CD4-positive, alpha-beta T cell (primary cell): ENCODE data around the gene ZNF638. TPM values are rescaled to one million over a fixed set of nuclear protein-coding genes. Genes with fewer than 3 reads are reported as not detected.

Source experiments
- ATAC-seq: fragments of 200-7000 bp; cut with Tn5 transposase; one replicate; pipeline ENCODE4 v1.10.0; 2022; ENCODE audit warnings: mild to moderate bottlenecking; ENCODE audit not compliant: poor library complexity
- CTCF ChIA-PET: fragments of 350-600 bp; sonication (Branson Sonifier 250); formaldehyde crosslinking; loops from one replicate; lab custom pipeline; 2021; ENCODE audit warnings: antibody characterized with exemption, inconsistent platforms; lab: Charles Lee
- POLR2A ChIA-PET: fragments of 350-600 bp; sonication (Branson Sonifier 250); formaldehyde crosslinking; loops from one replicate; lab custom pipeline; 2021; ENCODE audit warnings: antibody characterized with exemption, inconsistent platforms; lab: Charles Lee
- DNase-seq, 14 experiments: peaks; one replicate each; pipeline ENCODE4 v3.0.0-alpha.2; 2013 to 2020; ENCODE audit warnings: mixed read lengths in 2 of 14
- H3K27ac ChIP-seq, 2 donors: one replicate each; pipeline versions ENCODE4 v1.5.1 to v1.7.0; 2013; ENCODE audit warnings: low read length in 2 of 2, low read depth in 1 of 2, mild to moderate bottlenecking in 1 of 2
- H3K27me3 ChIP-seq, 2 experiments: 1 replicate in 1 of 2; 2 replicates in 1 of 2; pipeline versions ENCODE4 v1.6.1 to v1.7.0; 2013; ENCODE audit warnings: low read length in 2 of 2, control low read depth in 1 of 2, mild to moderate bottlenecking in 1 of 2, moderate library complexity in 1 of 2; ENCODE audit not compliant: insufficient read depth in 2 of 2, control insufficient read depth in 1 of 2
- H3K36me3 ChIP-seq: one replicate; pipeline ENCODE4 v1.6.1; 2013; ENCODE audit warnings: low read length, control low read depth; ENCODE audit not compliant: insufficient read depth
- H3K4me1 ChIP-seq: one replicate; pipeline ENCODE4 v1.6.1; 2013; ENCODE audit warnings: low read length, control low read depth; ENCODE audit not compliant: insufficient read depth
- H3K4me3 ChIP-seq: one replicate; pipeline ENCODE4 v1.5.1; 2013; ENCODE audit warnings: mild to moderate bottlenecking, low read length, moderate library complexity
- H3K9me3 ChIP-seq, 2 experiments: 1 replicate in 1 of 2; 2 replicates in 1 of 2; pipeline versions ENCODE4 v1.6.1 to v1.7.0; 2013; ENCODE audit warnings: low read length in 2 of 2, mild to moderate bottlenecking in 2 of 2, control low read depth in 1 of 2, moderate library complexity in 1 of 2; ENCODE audit not compliant: control insufficient read depth in 1 of 2, insufficient read depth in 1 of 2
- H3K27ac Mint-ChIP-seq: one replicate; pipeline ENCODE4 v1.8.0; 2020; ENCODE audit warnings: mixed read lengths
- H3K27me3 Mint-ChIP-seq: one replicate; pipeline ENCODE4 v1.8.0; 2021; ENCODE audit warnings: mixed read lengths
- H3K36me3 Mint-ChIP-seq: one replicate; pipeline ENCODE4 v1.8.0; 2021; ENCODE audit warnings: low read depth, mixed read lengths
- H3K4me1 Mint-ChIP-seq: one replicate; pipeline ENCODE4 v1.8.0; 2021; ENCODE audit warnings: low read depth, mixed read lengths
- H3K4me3 Mint-ChIP-seq: one replicate; pipeline ENCODE4 v1.8.0; 2020; ENCODE audit warnings: mild to moderate bottlenecking, mixed read lengths
- H3K9me3 Mint-ChIP-seq: one replicate; pipeline ENCODE4 v1.8.0; 2020; ENCODE audit warnings: mixed read lengths
- CTCF ChIP-seq: fragments of 200-600 bp; IDR thresholded peaks from one replicate; pipeline ENCODE4 v1.8.0; 2022; ENCODE audit warnings: antibody characterized with exemption, mild to moderate bottlenecking
- intact Hi-C, 2 experiments: fragments of 100-400 bp; cut with DNase I in 1 of 2; cut with micrococcal nuclease in 1 of 2; formaldehyde crosslinking; loops; one replicate each; pipeline versions ENCODE4 v1.15.1 to v1.9.0; 2023 to 2025; cut with DNase I, micrococcal nuclease
- total RNA-seq, 174 experiments: library from RNA in 2 of 174; stranded (reverse) in 2 of 174; gene quantifications; one replicate each; pipeline ENCODE4 v1.2.3 and lab custom pipeline; 2021 to 2026

ZNF638 gene
- total RNA-seq, 2 experiments from 2014 or later, result 77.8 to 86.4 TPM

- DNase-seq (no peak), ATAC-seq (no peak)
- Histone ChIP-seq H3K27me3 (peaks cover 30 to 47% of the 10 kb centered on the region in 2 experiments), H3K4me3 (no peak overlapping the region), H3K4me1 (no peaks in the 10 kb centered on the region), H3K36me3 (no peaks in the 10 kb centered on the region), H3K9me3 (peaks cover 0 to 14% of the 10 kb centered on the region in 2 experiments), H3K27ac (no peak overlapping the region)
- H3K27me3 Mint-ChIP-seq, result peaks cover 45% of the 10 kb centered on the region
- H3K4me1 Mint-ChIP-seq, result peaks cover 8% of the 10 kb centered on the region
- no peak for TF ChIP-seq CTCF
- H3K36me3 Mint-ChIP-seq, result no peaks in the 10 kb centered on the region
- no peak overlapping the region for H3K27ac Mint-ChIP-seq
- no peaks in the 10 kb centered on the region for H3K9me3 Mint-ChIP-seq
- ChIA-PET CTCF (no interaction called here), POLR2A (no interaction called here)
- intact Hi-C loops, result no loop called here
- H3K4me3 Mint-ChIP-seq, result no peak overlapping the region
Observed at GRCh38 chr2:71465961-71466300, 134.3 kb downstream of the ZNF638 start.

GRCh38 chr2:71466301-71467179 lies 135.0 kb downstream of the ZNF638 start:
- no peak for ATAC-seq
- intact Hi-C loops, result no loop called here
- peaks cover 30 to 50% of the 10 kb centered on the region in 2 experiments for H3K27me3 ChIP-seq
- peak in 1 of 14 experiments; percentile 10 for DNase-seq
- Mint-ChIP-seq H3K4me3 (peak overlapping the region; percentile 76), H3K4me1 (peaks cover 8% of the 10 kb centered on the region), H3K27me3 (peaks cover 39% of the 10 kb centered on the region), H3K9me3 (no peaks in the 10 kb centered on the region), H3K27ac (no peak overlapping the region), H3K36me3 (no peaks in the 10 kb centered on the region)
- H3K9me3 ChIP-seq, result peaks cover 0 to 14% of the 10 kb centered on the region in 2 experiments
- H3K4me1 ChIP-seq, result no peaks in the 10 kb centered on the region
- TF ChIP-seq CTCF, result no peak
- no peak overlapping the region for H3K27ac ChIP-seq
- ChIA-PET CTCF (no interaction called here), POLR2A (no interaction called here)
- H3K4me3 ChIP-seq, result peak overlapping the region; percentile 58
- no peaks in the 10 kb centered on the region for H3K36me3 ChIP-seq

GRCh38 chr2:71467180-71467815 lies 135.7 kb downstream of the ZNF638 start:
- peaks cover 8% of the 10 kb centered on the region for H3K4me1 Mint-ChIP-seq
- no peaks in the 10 kb centered on the region for H3K36me3 ChIP-seq
- peaks cover 30 to 50% of the 10 kb centered on the region in 2 experiments for H3K27me3 ChIP-seq
- H3K27me3 Mint-ChIP-seq, result peaks cover 37% of the 10 kb centered on the region
- no peak overlapping the region for H3K27ac Mint-ChIP-seq
- no peak overlapping the region for H3K27ac ChIP-seq
- intact Hi-C loops, result no loop called here
- CTCF ChIA-PET, result no interaction called here
- DNase-seq (no peak), ATAC-seq (no peak)
- H3K4me3 ChIP-seq, result peak overlapping the region; percentile 58
- TF ChIP-seq CTCF, result no peak
- H3K9me3 ChIP-seq, result peaks cover 0 to 10% of the 10 kb centered on the region in 2 experiments
- H3K9me3 Mint-ChIP-seq, result no peaks in the 10 kb centered on the region
- POLR2A ChIA-PET, result no interaction called here
- H3K4me3 Mint-ChIP-seq, result peak overlapping the region; percentile 76
- H3K36me3 Mint-ChIP-seq, result no peaks in the 10 kb centered on the region
- H3K4me1 ChIP-seq, result no peaks in the 10 kb centered on the region
